ENCODE measurements around the gene ABCE1.

ABCE1 gene

DNA sequence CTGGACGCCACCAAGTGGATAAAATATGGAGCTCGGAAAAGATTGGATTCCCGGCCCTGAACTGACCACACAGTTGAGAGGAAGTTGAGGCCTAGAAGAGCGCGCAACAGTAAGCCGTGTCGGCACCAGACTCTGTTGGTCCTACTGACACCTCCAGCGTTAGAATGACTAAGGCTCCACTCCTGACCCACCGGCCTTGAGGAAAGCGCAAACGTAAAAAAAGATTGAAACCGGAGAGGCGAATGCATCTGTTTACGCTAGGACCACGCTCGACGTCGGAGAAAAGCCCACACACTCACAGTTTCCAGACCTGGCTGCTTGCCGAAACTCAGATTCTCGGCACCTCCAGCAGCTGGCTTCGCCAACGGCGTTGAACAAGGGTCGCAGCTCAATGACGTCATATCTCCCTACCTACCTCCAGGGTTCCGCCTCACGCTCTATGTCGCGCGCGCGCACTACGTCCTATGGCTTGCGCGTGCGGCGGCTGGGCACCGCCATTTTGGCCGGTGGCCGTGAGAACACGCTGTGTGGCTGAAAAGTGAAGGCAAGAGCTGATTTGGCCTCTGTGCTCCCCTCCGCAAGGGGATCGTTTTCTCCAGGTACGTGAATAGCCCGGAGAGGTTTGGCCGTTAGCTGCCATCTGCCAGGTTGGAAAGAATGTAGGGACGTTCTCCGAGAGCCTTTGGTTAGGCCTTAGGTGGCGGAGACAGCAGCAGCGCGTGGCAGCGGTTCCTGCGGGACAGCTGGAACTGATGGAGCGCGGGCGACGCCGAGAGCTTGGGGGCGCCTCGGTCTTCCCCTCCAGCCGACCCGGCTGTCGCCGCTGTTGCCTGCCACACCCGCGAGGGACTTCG is at the start of gene ABCE1, which contains the start of gene ANAPC10:
ABCE1 (plus strand) TSS at position 491 of the 854 bp plus-strand sequence. CDS start 6,102 bp downstream, outside the sequence.
ANAPC10 (minus strand) TSS at position 376 of the 854 bp plus-strand sequence. CDS start 2,097 bp downstream, outside the sequence.
- H3K4me2 ChIP-seq (ENCODE audit: low read length): peak within 1 kb of the TSS; percentile 93
- TF ChIP-seq, protein P1, sequence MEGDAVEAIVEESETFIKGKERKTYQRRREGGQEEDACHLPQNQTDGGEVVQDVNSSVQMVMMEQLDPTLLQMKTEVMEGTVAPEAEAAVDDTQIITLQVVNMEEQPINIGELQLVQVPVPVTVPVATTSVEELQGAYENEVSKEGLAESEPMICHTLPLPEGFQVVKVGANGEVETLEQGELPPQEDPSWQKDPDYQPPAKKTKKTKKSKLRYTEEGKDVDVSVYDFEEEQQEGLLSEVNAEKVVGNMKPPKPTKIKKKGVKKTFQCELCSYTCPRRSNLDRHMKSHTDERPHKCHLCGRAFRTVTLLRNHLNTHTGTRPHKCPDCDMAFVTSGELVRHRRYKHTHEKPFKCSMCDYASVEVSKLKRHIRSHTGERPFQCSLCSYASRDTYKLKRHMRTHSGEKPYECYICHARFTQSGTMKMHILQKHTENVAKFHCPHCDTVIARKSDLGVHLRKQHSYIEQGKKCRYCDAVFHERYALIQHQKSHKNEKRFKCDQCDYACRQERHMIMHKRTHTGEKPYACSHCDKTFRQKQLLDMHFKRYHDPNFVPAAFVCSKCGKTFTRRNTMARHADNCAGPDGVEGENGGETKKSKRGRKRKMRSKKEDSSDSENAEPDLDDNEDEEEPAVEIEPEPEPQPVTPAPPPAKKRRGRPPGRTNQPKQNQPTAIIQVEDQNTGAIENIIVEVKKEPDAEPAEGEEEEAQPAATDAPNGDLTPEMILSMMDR (IDR thresholded peaks at IDR 0.05): no peak

DNA sequence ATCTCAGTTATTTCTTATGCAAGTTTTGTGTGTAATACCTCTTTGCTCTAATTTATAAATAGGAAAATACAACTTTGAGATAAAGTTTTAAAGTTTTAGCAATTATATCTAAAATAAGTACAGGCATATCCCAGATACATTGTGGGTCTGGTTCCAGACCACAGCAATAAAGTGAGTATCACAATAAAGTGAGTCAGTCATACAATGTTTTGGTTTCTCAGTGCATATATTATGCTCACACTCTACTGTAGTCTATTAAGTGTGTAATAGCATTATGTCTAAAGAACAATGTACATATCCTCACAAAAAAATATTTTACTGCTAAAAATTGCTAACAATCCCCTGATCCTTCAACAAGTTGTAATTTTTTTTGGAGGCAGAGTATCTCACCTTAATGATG is 49.3 kb upstream of the ABCE1 start:
- H3K4me1 ChIP-seq: no peaks in the 10 kb centered on the region
- H3K27ac ChIP-seq: no peak overlapping the region
- no peaks in the 10 kb centered on the region for H3K36me3 ChIP-seq (ENCODE audit: control insufficient read depth, insufficient read depth, low read length)
- no peak overlapping the region for H2AFZ ChIP-seq
- no peaks in the 10 kb centered on the region for H3K9me3 ChIP-seq (ENCODE audit: control insufficient read depth, low read length)
- H3K4me3 ChIP-seq (ENCODE audit: low read depth, low read length): no peak overlapping the region
- H3K4me2 ChIP-seq (ENCODE audit: low read length): no peak overlapping the region
- no peaks in the 10 kb centered on the region for H3K27me3 ChIP-seq (ENCODE audit: control insufficient read depth, insufficient read depth, low read length)
- H3K79me2 ChIP-seq: no peaks in the 10 kb centered on the region
- H3K9ac ChIP-seq: no peak overlapping the region
- TF ChIP-seq, protein P1 (IDR thresholded peaks at IDR 0.05): no peak

More for the DNA sequence above, at the start of gene ABCE1, which contains the start of gene ANAPC10:
- Histone ChIP-seq H3K27ac (peak within 1 kb of the TSS; percentile 84), H3K9ac (peak within 1 kb of the TSS; percentile 87), H3K36me3 (ENCODE audit: control insufficient read depth, insufficient read depth, low read length) (no peaks in the 10 kb centered on the region), H3K9me3 (ENCODE audit: control insufficient read depth, low read length) (no peaks in the 10 kb centered on the region), H3K4me1 (no peaks in the 10 kb centered on the region), H2AFZ (peak within 1 kb of the TSS; percentile 95), H3K27me3 (ENCODE audit: control insufficient read depth, insufficient read depth, low read length) (no peaks in the 10 kb centered on the region), H3K4me3 (ENCODE audit: low read depth, low read length) (peak within 1 kb of the TSS; percentile 68), H3K79me2 (peaks cover 11% of the 10 kb centered on the region)

DNA sequence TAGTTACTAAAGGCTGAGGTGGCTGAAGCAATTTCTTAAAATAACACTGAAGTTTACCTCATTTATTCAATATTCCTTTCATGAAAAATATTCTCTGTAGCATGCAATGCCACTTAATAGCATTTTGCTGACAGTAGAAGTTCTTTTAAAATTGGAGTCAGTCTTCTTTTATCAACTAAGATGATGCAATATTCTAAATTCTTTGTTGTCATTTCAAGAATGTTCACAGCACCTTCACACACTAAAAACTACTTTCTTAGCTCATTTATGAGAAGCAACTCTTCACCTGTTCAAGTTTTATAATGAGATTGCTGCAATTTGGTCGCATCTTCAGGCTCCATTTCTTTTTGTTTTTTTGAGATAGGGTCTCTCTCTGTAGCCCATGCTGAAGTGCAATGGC is 48.9 kb upstream of the ABCE1 start:
- no peak overlapping the region for H2AFZ ChIP-seq
- no peaks in the 10 kb centered on the region for H3K27me3 ChIP-seq (ENCODE audit: control insufficient read depth, insufficient read depth, low read length)
- H3K4me1 ChIP-seq: no peaks in the 10 kb centered on the region
- no peak overlapping the region for H3K9ac ChIP-seq
- H3K4me2 ChIP-seq (ENCODE audit: low read length): no peak overlapping the region
- no peaks in the 10 kb centered on the region for H3K36me3 ChIP-seq (ENCODE audit: control insufficient read depth, insufficient read depth, low read length)
- TF ChIP-seq, protein P1 (IDR thresholded peaks at IDR 0.05): no peak
- no peaks in the 10 kb centered on the region for H3K79me2 ChIP-seq
- no peak overlapping the region for H3K4me3 ChIP-seq (ENCODE audit: low read depth, low read length)
- H3K27ac ChIP-seq: no peak overlapping the region
- no peaks in the 10 kb centered on the region for H3K9me3 ChIP-seq (ENCODE audit: control insufficient read depth, low read length)

DNA sequence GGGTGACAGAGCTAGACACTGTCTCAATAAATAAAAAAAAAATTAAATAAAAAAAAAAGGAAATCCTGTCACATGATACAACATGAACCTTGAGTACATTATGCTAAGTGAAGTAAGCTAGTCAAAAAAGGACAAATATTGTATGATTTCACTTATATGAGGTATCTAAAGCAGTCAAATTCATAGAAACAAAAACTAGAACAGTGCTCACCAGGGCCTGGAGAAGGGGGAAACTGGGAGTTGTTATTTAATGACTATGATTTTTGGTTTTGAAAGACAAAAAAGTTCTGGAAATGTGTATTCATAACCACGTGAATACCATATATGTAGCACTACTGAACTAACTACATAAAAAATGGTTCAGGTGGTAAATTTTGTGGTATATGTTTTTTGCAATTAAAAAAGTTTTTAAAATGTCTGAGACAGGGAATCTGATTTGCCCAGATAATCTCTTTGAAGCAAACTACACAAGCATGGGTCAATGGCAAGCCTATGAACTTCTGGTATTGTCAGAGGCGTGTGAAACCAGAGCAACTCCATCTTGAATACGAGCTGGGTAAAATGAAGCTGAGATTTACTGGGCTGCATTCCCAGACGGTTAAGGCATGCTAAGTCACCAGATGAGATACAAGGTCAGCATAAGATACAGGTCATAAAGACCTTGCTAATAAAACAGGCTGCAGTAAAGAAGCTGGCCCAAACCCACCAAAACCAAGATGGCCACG is 42.4 kb upstream of the ABCE1 start:
- Histone ChIP-seq H3K9me3 (ENCODE audit: control insufficient read depth, low read length) (no peaks in the 10 kb centered on the region), H3K4me2 (ENCODE audit: low read length) (no peak overlapping the region), H3K4me1 (no peaks in the 10 kb centered on the region), H3K4me3 (ENCODE audit: low read depth, low read length) (no peak overlapping the region), H3K9ac (no peak overlapping the region), H3K27ac (no peak overlapping the region), H3K27me3 (ENCODE audit: control insufficient read depth, insufficient read depth, low read length) (no peaks in the 10 kb centered on the region), H3K79me2 (no peaks in the 10 kb centered on the region), H3K36me3 (ENCODE audit: control insufficient read depth, insufficient read depth, low read length) (no peaks in the 10 kb centered on the region), H2AFZ (no peak overlapping the region)
- TF ChIP-seq, protein P1 (IDR thresholded peaks at IDR 0.05): no peak
